Astrocyte (in vitro differentiated cells and primary cell): Measurements from ENCODE around the gene NUP133. TPM values are rescaled to one million over a fixed set of nuclear protein-coding genes. Genes with fewer than 3 reads are reported as not detected.

Experiments used
- DNase-seq: peaks from one replicate; pipeline ENCODE4 v3.0.0-alpha.2; 2010; ENCODE audit warnings: low read depth
- FAIRE-seq: peaks from 2 replicates; lab custom pipeline; 2011; peaks lifted over from hg19 to GRCh38; lab: Jason Lieb, UNC
- H2AFZ ChIP-seq: 2 replicates; pipeline ENCODE4 v1.6.0; 2012; ENCODE audit warnings: low read depth, low read length, inconsistent platforms
- H3K27ac ChIP-seq: 2 replicates; pipeline ENCODE4 v1.5.1; 2011; ENCODE audit warnings: low read depth, low read length, inconsistent platforms
- H3K27me3 ChIP-seq: 2 replicates; pipeline ENCODE4 v1.6.0; 2011; ENCODE audit warnings: low read length, inconsistent platforms; ENCODE audit not compliant: insufficient read depth
- H3K36me3 ChIP-seq: 2 replicates; pipeline ENCODE4 v1.5.1; 2011; ENCODE audit warnings: low read length, inconsistent platforms; ENCODE audit not compliant: insufficient read depth
- H3K4me1 ChIP-seq: 2 replicates; pipeline ENCODE4 v1.5.1; 2011; ENCODE audit warnings: low read length, inconsistent platforms; ENCODE audit not compliant: insufficient read depth
- H3K4me2 ChIP-seq: 2 replicates; pipeline ENCODE4 v1.6.0; 2012; ENCODE audit warnings: low read length, inconsistent platforms
- H3K4me3 ChIP-seq: 2 replicates; pipeline ENCODE4 v1.5.1; 2011; ENCODE audit warnings: low read depth, mild to moderate bottlenecking, low read length, inconsistent platforms; ENCODE audit not compliant: insufficient read depth
- H3K79me2 ChIP-seq: 2 replicates; pipeline ENCODE4 v1.6.0; 2012; ENCODE audit warnings: mild to moderate bottlenecking, low read length, inconsistent platforms; ENCODE audit not compliant: insufficient read depth
- H3K9ac ChIP-seq: 2 replicates; pipeline ENCODE4 v1.6.0; 2012; ENCODE audit warnings: mild to moderate bottlenecking, low read length, inconsistent platforms
- H3K9me3 ChIP-seq: 2 replicates; pipeline ENCODE4 v1.5.1; 2012; ENCODE audit warnings: low read depth, mild to moderate bottlenecking, low read length, inconsistent platforms; ENCODE audit not compliant: insufficient read depth
- H4K20me1 ChIP-seq: 2 replicates; pipeline ENCODE4 v1.6.0; 2012; ENCODE audit warnings: low read length, inconsistent platforms; ENCODE audit not compliant: insufficient read depth
- H3K27ac Mint-ChIP-seq: one replicate; pipeline ENCODE4 v1.8.0; 2021; ENCODE audit warnings: mild to moderate bottlenecking, mixed read lengths; ENCODE audit not compliant: unreplicated experiment
- H3K27me3 Mint-ChIP-seq: one replicate; pipeline ENCODE4 v1.8.0; 2021; ENCODE audit warnings: low read depth, mixed read lengths; ENCODE audit not compliant: unreplicated experiment
- H3K36me3 Mint-ChIP-seq: one replicate; pipeline ENCODE4 v1.8.0; 2021; ENCODE audit warnings: low read depth, mixed read lengths; ENCODE audit not compliant: unreplicated experiment
- H3K4me1 Mint-ChIP-seq: one replicate; pipeline ENCODE4 v1.8.0; 2021; ENCODE audit warnings: low read depth, mixed read lengths; ENCODE audit not compliant: unreplicated experiment
- H3K4me3 Mint-ChIP-seq: one replicate; pipeline ENCODE4 v1.8.0; 2021; ENCODE audit warnings: mild to moderate bottlenecking, moderate library complexity, mixed read lengths; ENCODE audit not compliant: unreplicated experiment
- H3K9me3 Mint-ChIP-seq: one replicate; pipeline ENCODE4 v1.8.0; 2021; ENCODE audit warnings: mild to moderate bottlenecking, mixed read lengths; ENCODE audit not compliant: unreplicated experiment
- CTCF ChIP-seq: IDR thresholded peaks from 2 replicates; pipeline ENCODE4 v1.5.1; 2011; ENCODE audit warnings: low read depth, mild to moderate bottlenecking, inconsistent platforms, low read length, moderate library complexity; ENCODE audit not compliant: insufficient read depth
- EZH2 ChIP-seq: IDR thresholded peaks from 2 replicates; pipeline ENCODE4 v1.6.1; 2012; ENCODE audit warnings: mild to moderate bottlenecking, low read length, inconsistent platforms; ENCODE audit not compliant: insufficient read depth
- total RNA-seq: library from RNA; stranded (reverse); gene quantifications from 2 replicates; pipeline ENCODE4 v1.2.1, GENCODE V29; 2021

The NUP133 gene
- total RNA-seq, 1 donor from 2014 or later: 35.1 TPM

GRCh38 chr1:229529639-229530038 is 21.5 kb upstream of the NUP133 start:
- FAIRE-seq (no peak), DNase-seq (no peak)
- no peak overlapping the region for H3K27ac Mint-ChIP-seq
- no peaks in the 10 kb centered on the region for H3K9me3 ChIP-seq
- no peaks in the 10 kb centered on the region for H3K4me1 Mint-ChIP-seq
- no peak overlapping the region for H3K4me3 ChIP-seq
- H3K27ac ChIP-seq: no peak overlapping the region
- H3K36me3 Mint-ChIP-seq: peaks cover 24% of the 10 kb centered on the region
- no peaks in the 10 kb centered on the region for H3K79me2 ChIP-seq
- H2AFZ ChIP-seq: no peak overlapping the region
- no peak overlapping the region for H3K4me2 ChIP-seq
- H3K36me3 ChIP-seq: peaks cover 10% of the 10 kb centered on the region
- H4K20me1 ChIP-seq: no peaks in the 10 kb centered on the region
- TF ChIP-seq CTCF: no peak
- no peak for TF ChIP-seq EZH2
- H3K27me3 ChIP-seq: no peaks in the 10 kb centered on the region
- no peak overlapping the region for H3K9ac ChIP-seq
- H3K4me1 ChIP-seq: no peaks in the 10 kb centered on the region
- no peaks in the 10 kb centered on the region for H3K27me3 Mint-ChIP-seq
- no peak overlapping the region for H3K4me3 Mint-ChIP-seq
- H3K9me3 Mint-ChIP-seq: no peaks in the 10 kb centered on the region

GRCh38 chr1:229526695-229527094 is 18.6 kb upstream of the NUP133 start:
- no peak overlapping the region for H3K27ac Mint-ChIP-seq
- TF ChIP-seq CTCF: no peak
- no peak for TF ChIP-seq EZH2
- Histone ChIP-seq H3K36me3 (peaks cover 16% of the 10 kb centered on the region), H3K9me3 (no peaks in the 10 kb centered on the region), H4K20me1 (no peaks in the 10 kb centered on the region), H2AFZ (no peak overlapping the region), H3K4me2 (no peak overlapping the region), H3K4me1 (no peaks in the 10 kb centered on the region), H3K27ac (no peak overlapping the region), H3K4me3 (no peak overlapping the region), H3K79me2 (no peaks in the 10 kb centered on the region), H3K27me3 (no peaks in the 10 kb centered on the region), H3K9ac (no peak overlapping the region)
- peaks cover 31% of the 10 kb centered on the region for H3K36me3 Mint-ChIP-seq
- no peak for DNase-seq
- FAIRE-seq: no peak
- H3K4me3 Mint-ChIP-seq: no peak overlapping the region
- no peaks in the 10 kb centered on the region for H3K27me3 Mint-ChIP-seq
- no peaks in the 10 kb centered on the region for H3K4me1 Mint-ChIP-seq
- no peaks in the 10 kb centered on the region for H3K9me3 Mint-ChIP-seq

- TF ChIP-seq EZH2: no peak
- TF ChIP-seq CTCF: no peak
- no peaks in the 10 kb centered on the region for H3K9me3 Mint-ChIP-seq
- Histone ChIP-seq H3K9me3 (no peaks in the 10 kb centered on the region), H3K27ac (no peak overlapping the region), H3K4me2 (no peak overlapping the region), H3K4me1 (no peaks in the 10 kb centered on the region), H3K4me3 (no peak overlapping the region), H2AFZ (no peak overlapping the region), H3K79me2 (no peaks in the 10 kb centered on the region), H3K27me3 (no peaks in the 10 kb centered on the region), H3K36me3 (peaks cover 24% of the 10 kb centered on the region), H3K9ac (no peak overlapping the region), H4K20me1 (no peaks in the 10 kb centered on the region)
- peaks cover 22% of the 10 kb centered on the region for H3K36me3 Mint-ChIP-seq
- H3K4me3 Mint-ChIP-seq: no peak overlapping the region
- H3K27ac Mint-ChIP-seq: no peak overlapping the region
- H3K27me3 Mint-ChIP-seq: no peaks in the 10 kb centered on the region
- no peaks in the 10 kb centered on the region for H3K4me1 Mint-ChIP-seq
- no peak for DNase-seq
- FAIRE-seq: no peak
Observed at GRCh38 chr1:229523052-229523451, 14.9 kb upstream of the NUP133 start.
